OCI-LY7 (cell line): Measurements from ENCODE around the gene PKN1. TPM values are rescaled to one million over a fixed set of nuclear protein-coding genes. Genes with fewer than 3 reads are reported as not detected.

Experiments
- BruUV-seq: library from RNA; stranded (reverse); fragments of 400-500 nt; replicated peaks from 2 replicates; lab custom pipeline; 2021; lab: Mats Ljungman, UMichigan
- CTCF ChIA-PET: fragments of 300-600 bp; sonication (Branson Sonifier 250); formaldehyde crosslinking; loops from one replicate; lab custom pipeline; 2022; ENCODE audit warnings: antibody characterized with exemption; ENCODE audit not compliant: unreplicated experiment; lab: Charles Lee
- POLR2A ChIA-PET: fragments of 300-600 bp; sonication (Branson Sonifier 250); formaldehyde crosslinking; loops from one replicate; lab custom pipeline; 2022; ENCODE audit warnings: antibody characterized with exemption; lab: Charles Lee
- DNase-seq: peaks from one replicate; pipeline ENCODE4 v3.0.0-alpha.2; 2015; ENCODE audit warnings: low spot score
- H2AFZ ChIP-seq: fragments of 200-600 bp; sonication (generic), shearing (Covaris generic); 2 replicates; pipeline ENCODE4 v1.6.1; 2014; ENCODE audit warnings: mild to moderate bottlenecking, antibody characterized with exemption, low read length, moderate library complexity
- H3K27ac ChIP-seq: fragments of 200-600 bp; sonication (generic); 2 replicates; pipeline ENCODE4 v1.5.1; 2014; ENCODE audit warnings: mixed run types, low read depth, mild to moderate bottlenecking, moderate library complexity, low read length, inconsistent platforms; ENCODE audit not compliant: poor library complexity, severe bottlenecking
- H3K36me3 ChIP-seq: fragments of 200-600 bp; sonication (generic); 2 replicates; pipeline ENCODE4 v1.6.1; 2014; ENCODE audit warnings: mild to moderate bottlenecking, antibody characterized with exemption, low read length, moderate library complexity, mixed read lengths; ENCODE audit not compliant: insufficient read depth
- H3K4me1 ChIP-seq: fragments of 200-600 bp; sonication (generic); 2 replicates; pipeline ENCODE4 v1.5.1; 2014; ENCODE audit warnings: mild to moderate bottlenecking, low read length; ENCODE audit not compliant: insufficient read depth, poor library complexity, severe bottlenecking
- H3K4me2 ChIP-seq: fragments of 200-600 bp; sonication (generic); 2 replicates; pipeline ENCODE4 v1.6.1; 2014; ENCODE audit warnings: mild to moderate bottlenecking, low read length
- H3K4me3 ChIP-seq: fragments of 200-600 bp; sonication (generic); 2 replicates; pipeline ENCODE4 v1.5.1; 2014; ENCODE audit warnings: mild to moderate bottlenecking, low read depth, low read length; ENCODE audit not compliant: poor library complexity, severe bottlenecking
- H3K79me2 ChIP-seq: fragments of 200-600 bp; sonication (generic); 2 replicates; pipeline ENCODE4 v1.6.1; 2016; ENCODE audit warnings: low read depth, mild to moderate bottlenecking, low read length, moderate library complexity, mixed read lengths; ENCODE audit not compliant: insufficient read depth
- H3K9me2 ChIP-seq: fragments of 200-600 bp; sonication (generic); 2 replicates; pipeline ENCODE4 v1.6.1; 2016; ENCODE audit warnings: mild to moderate bottlenecking, low read length, mixed read lengths; ENCODE audit not compliant: insufficient read depth
- H3K9me3 ChIP-seq: fragments of 200-600 bp; sonication (generic); 2 replicates; pipeline ENCODE4 v1.6.1; 2014; ENCODE audit warnings: mild to moderate bottlenecking, mixed run types, low read length, mixed read lengths
- H4K20me1 ChIP-seq: fragments of 200-600 bp; sonication (generic); 2 replicates; pipeline ENCODE4 v1.6.1; 2014; ENCODE audit warnings: mild to moderate bottlenecking, antibody characterized with exemption, low read length, moderate library complexity, mixed read lengths; ENCODE audit not compliant: insufficient read depth
- EZH2phosphoT487 ChIP-seq: fragments of 200-600 bp; sonication (generic); IDR thresholded peaks from 2 replicates; pipeline ENCODE4 v1.6.1; 2018; ENCODE audit warnings: low read depth, borderline replicate concordance, mild to moderate bottlenecking, mixed run types, antibody characterized with exemption, low read length, moderate library complexity, mixed read lengths
- intact Hi-C: fragments of 100-400 bp; cut with micrococcal nuclease; formaldehyde crosslinking; loops from one replicate; pipeline ENCODE4 v1.10.0; 2022; ENCODE audit not compliant: unreplicated experiment
- total RNA-seq, 2 experiments: library from RNA; depleted of rRNA in 1 of 2; stranded (reverse); fragments of >200 nt in 1 of 2; shearing (Covaris generic) in 1 of 2; gene quantifications; 2 replicates each; pipeline ENCODE4 v1.2.3, GENCODE V29; 2014 to 2022
- TF ChIP-seq, protein P1 (sequence below): fragments of 200-600 bp; sonication (generic); conservative IDR thresholded peaks from 2 replicates; pipeline ENCODE4 v1.5.1; 2014; ENCODE audit warnings: mild to moderate bottlenecking, antibody characterized with exemption, low read length, moderate library complexity, mixed read lengths

PKN1 gene
- total RNA-seq, 2 experiments from 2014 or later: 117 to 233 TPM

DNA sequence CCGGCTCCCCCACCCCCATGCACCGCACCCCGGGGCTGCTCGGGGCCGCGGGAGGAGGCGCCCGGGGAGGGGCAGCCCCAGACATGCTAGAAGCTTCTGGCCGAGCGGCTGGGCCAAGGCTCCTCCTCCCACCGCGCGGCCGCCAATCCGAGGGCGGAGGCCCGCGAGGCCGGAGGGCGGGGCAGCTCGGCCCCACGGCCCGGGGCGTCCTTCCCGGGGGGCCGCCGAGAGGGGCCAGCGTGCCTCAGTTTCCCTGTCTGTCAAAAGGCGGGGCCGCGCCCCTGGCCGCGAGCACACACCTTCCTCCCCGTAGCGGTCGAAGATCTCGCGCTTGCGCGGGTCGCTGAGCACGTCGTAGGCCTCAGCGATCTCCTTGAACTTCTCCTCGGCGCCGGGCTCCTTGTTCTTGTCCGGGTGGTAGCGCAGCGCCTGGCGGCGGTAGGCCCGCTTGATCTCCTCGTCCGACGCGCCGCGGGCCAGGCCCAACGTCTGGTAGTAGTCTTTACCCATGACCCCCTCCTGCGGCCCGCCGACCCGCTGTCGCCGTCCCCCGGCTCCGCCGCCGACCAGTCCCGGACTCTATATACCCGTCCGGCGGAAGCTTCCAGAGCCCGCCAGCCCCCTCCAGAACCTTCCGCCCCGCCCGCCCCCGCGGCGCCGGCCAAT lies 84.9 kb downstream of the PKN1 start, which contains the start of gene DNAJB1:
Gene DNAJB1 (minus strand): TSS at position 558 of the 666 bp plus-strand sequence. CDS start 48 bp downstream, at position 510.
- peaks cover 56% of the 10 kb centered on the region for H3K4me1 ChIP-seq

DNA sequence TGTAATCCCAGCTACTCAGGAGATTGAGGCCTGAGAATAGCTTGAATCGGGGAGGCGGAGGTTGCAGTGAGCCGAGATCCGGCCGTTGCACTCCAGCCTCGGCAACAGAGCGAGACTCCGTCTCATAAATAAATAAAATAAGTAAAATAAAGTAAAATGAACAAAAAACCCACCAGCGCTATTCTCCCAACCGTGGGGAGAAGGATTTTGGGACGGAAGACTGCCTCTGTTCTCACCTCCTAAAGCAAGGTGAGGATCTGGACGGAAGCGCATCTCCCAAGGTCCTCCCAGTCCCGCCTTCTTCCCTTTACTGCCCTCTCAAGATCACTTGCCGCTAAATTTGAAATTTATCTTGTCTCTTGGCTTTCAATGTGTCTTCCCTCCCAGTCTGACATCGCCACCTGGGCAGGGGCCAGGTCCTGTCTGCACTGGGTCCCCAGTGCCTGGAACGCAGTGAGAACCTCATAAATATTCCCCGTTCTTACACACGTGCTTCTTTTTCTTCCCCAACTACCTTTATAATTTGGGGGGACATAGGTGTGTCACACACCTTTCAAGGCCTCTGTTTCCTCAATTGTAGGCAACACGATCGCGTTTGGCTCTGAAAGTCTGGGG lies 86.2 kb downstream of the PKN1 start:
- peaks cover 17% of the 10 kb centered on the region for H4K20me1 ChIP-seq
- intact Hi-C loops: loop anchor here (5.0 kb wide), 1 partner anchor 38 kb away; no protein-coding TSS in a partner anchor
- H3K27ac ChIP-seq: peak overlapping the region; percentile 76
- no peak for TF ChIP-seq EZH2phosphoT487
- TF ChIP-seq, protein P1, sequence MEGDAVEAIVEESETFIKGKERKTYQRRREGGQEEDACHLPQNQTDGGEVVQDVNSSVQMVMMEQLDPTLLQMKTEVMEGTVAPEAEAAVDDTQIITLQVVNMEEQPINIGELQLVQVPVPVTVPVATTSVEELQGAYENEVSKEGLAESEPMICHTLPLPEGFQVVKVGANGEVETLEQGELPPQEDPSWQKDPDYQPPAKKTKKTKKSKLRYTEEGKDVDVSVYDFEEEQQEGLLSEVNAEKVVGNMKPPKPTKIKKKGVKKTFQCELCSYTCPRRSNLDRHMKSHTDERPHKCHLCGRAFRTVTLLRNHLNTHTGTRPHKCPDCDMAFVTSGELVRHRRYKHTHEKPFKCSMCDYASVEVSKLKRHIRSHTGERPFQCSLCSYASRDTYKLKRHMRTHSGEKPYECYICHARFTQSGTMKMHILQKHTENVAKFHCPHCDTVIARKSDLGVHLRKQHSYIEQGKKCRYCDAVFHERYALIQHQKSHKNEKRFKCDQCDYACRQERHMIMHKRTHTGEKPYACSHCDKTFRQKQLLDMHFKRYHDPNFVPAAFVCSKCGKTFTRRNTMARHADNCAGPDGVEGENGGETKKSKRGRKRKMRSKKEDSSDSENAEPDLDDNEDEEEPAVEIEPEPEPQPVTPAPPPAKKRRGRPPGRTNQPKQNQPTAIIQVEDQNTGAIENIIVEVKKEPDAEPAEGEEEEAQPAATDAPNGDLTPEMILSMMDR: no peak
- POLR2A ChIA-PET: no interaction called here
- H3K9me2 ChIP-seq: no peaks in the 10 kb centered on the region
- no peak for DNase-seq
- peak overlapping the region; percentile 90 for H3K4me2 ChIP-seq
- peak overlapping the region; percentile 68 for H3K4me3 ChIP-seq
- H3K4me1 ChIP-seq: peaks cover 61% of the 10 kb centered on the region
- CTCF ChIA-PET: no interaction called here
- no peak overlapping the region for H2AFZ ChIP-seq
- H3K9me3 ChIP-seq: no peaks in the 10 kb centered on the region
- peaks cover 31% of the 10 kb centered on the region for H3K36me3 ChIP-seq
- peaks cover 35% of the 10 kb centered on the region for H3K79me2 ChIP-seq
- no TSS peak for BruUV-seq

More for the DNA sequence above, 84.9 kb downstream of the PKN1 start, which contains the start of gene DNAJB1:
- Histone ChIP-seq H3K4me2 (peak within 1 kb of the TSS; percentile 99), H3K27ac (peak within 1 kb of the TSS; percentile 76), H2AFZ (peak within 1 kb of the TSS; percentile 72; the same call in 1 of the 2 replicates), H4K20me1 (peaks cover 17% of the 10 kb centered on the region), H3K36me3 (peaks cover 45% of the 10 kb centered on the region), H3K79me2 (peaks cover 35% of the 10 kb centered on the region), H3K4me3 (peak within 1 kb of the TSS; percentile 93), H3K9me3 (no peaks in the 10 kb centered on the region), H3K9me2 (no peaks in the 10 kb centered on the region)
- ChIA-PET POLR2A (interaction anchor here (0.5 to 1.6 kb wide), 6 partner anchors 10 to 30 kb away, joined by 3 to 6 read pairs (median 3); no protein-coding TSS in a partner anchor), CTCF (interaction anchor here (0.7 to 0.8 kb wide), 2 partner anchors 46 to 152 kb away, joined by 3 read pairs; no protein-coding TSS in a partner anchor)
- no peak for TF ChIP-seq EZH2phosphoT487
- TF ChIP-seq, protein P1: no peak
- peak; percentile 77 for DNase-seq
- no TSS peak for BruUV-seq
- intact Hi-C loops: loop anchor here (1.0 to 5.0 kb wide), 2 partner anchors 11 to 39 kb away; partner anchors contain the start of gene TECR
